ENCODE results near the gene ATP5MC2.
"Not testable (repeated sequence)": the region's sequence is repeated elsewhere in the genome, so short reads cannot be mapped to it uniquely, and the experiment has no call there.

The ATP5MC2 gene

GRCh38 chr12:53688134-53688533 lies 12.3 kb upstream of the ATP5MC2 start:
- DNase-seq: no peak

GRCh38 chr12:53686436-53686835 lies 10.6 kb upstream of the ATP5MC2 start:
- no peak for DNase-seq

- no peak for DNase-seq
These were observed 8.9 kb upstream of the ATP5MC2 start for GRCh38 chr12:53684654-53685220.

- no peak for DNase-seq
These were observed 8.1 kb upstream of the ATP5MC2 start for GRCh38 chr12:53683983-53684382.

GRCh38 chr12:53683494-53683893 lies 7.6 kb upstream of the ATP5MC2 start:
- no peak for DNase-seq

- not testable (repeated sequence) for DNase-seq
These were observed 4.2 kb upstream of the ATP5MC2 start for GRCh38 chr12:53680061-53680460.

GRCh38 chr12:53677800-53678148 lies 1.9 kb upstream of the ATP5MC2 start:
- no peak for DNase-seq

- peak; percentile 70 for DNase-seq
These were observed 1.3 kb upstream of the ATP5MC2 start for GRCh38 chr12:53677016-53677799.

GRCh38 chr12:53676656-53677015 lies 753 bp upstream of the ATP5MC2 start:
- peak; percentile 65 for DNase-seq

- no peak for DNase-seq
These were observed 744 bp downstream of the ATP5MC2 start for GRCh38 chr12:53674977-53675700.

- no peak for DNase-seq
These were observed 4.9 kb downstream of the ATP5MC2 start for GRCh38 chr12:53670971-53671370.

GRCh38 chr12:53670308-53670707 lies 5.6 kb downstream of the ATP5MC2 start:
- no peak for DNase-seq

GRCh38 chr12:53667080-53667479 lies 8.8 kb downstream of the ATP5MC2 start:
- DNase-seq: no peak

GRCh38 chr12:53664936-53665335 lies 10.9 kb downstream of the ATP5MC2 start:
- DNase-seq: no peak

GRCh38 chr12:53664191-53664590 lies 11.7 kb downstream of the ATP5MC2 start:
- no peak for DNase-seq

- no peak for DNase-seq
These were observed 15.8 kb downstream of the ATP5MC2 start for GRCh38 chr12:53660041-53660440.

- DNase-seq: no peak
These were observed 16.3 kb downstream of the ATP5MC2 start for GRCh38 chr12:53659571-53659981.

GRCh38 chr12:53659011-53659551 lies 16.8 kb downstream of the ATP5MC2 start:
- DNase-seq: peak; percentile 57

- DNase-seq: no peak
These were observed 18.8 kb downstream of the ATP5MC2 start for GRCh38 chr12:53657041-53657440.

GRCh38 chr12:53653595-53653994 lies 22.3 kb downstream of the ATP5MC2 start:
- no peak for DNase-seq

GRCh38 chr12:53652366-53652765 lies 23.5 kb downstream of the ATP5MC2 start:
- peak; percentile 59 for DNase-seq

- peak; percentile 30 for DNase-seq
These were observed 24.1 kb downstream of the ATP5MC2 start for GRCh38 chr12:53651737-53652136.

GRCh38 chr12:53646300-53646699 lies 29.6 kb downstream of the ATP5MC2 start:
- DNase-seq: not testable (repeated sequence)

- peak; percentile 53 for DNase-seq
These were observed 30.7 kb downstream of the ATP5MC2 start for GRCh38 chr12:53645165-53645564.

All from fibroblast of skin of right biceps (primary cell).